ENCODE measurements around the gene NCAM2. TPM values are rescaled to one million over a fixed set of nuclear protein-coding genes. Genes with fewer than 3 reads are reported as not detected.
A peak's percentile ranks its signal among the peaks of the same experiment; 100 is the strongest.

NCAM2 gene
- total RNA-seq, 1 donor from 2014 or later, result not detected

DNA sequence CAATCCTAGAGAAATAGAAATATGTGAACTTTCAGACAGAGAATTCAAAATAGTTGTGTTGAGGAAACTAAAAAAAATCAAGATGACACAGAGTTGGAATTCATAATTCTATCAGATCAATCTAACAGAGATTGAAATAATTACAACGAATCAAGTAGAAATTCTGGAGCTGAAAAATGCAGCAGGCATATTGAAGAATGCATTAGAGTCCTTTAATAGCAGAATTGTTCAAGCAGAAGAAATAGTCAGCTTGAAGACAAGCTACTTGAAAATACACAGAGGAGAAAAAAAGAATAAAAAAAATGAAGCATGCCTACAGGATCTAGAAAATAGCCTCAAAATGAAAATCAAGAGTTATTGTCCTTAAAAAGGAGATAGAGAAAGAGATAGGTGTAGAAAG lies 347.1 kb downstream of the NCAM2 start:
- no peak overlapping the region for H3K4me3 ChIP-seq (ENCODE audit: low read depth, low read length)
- DNase-seq (ENCODE audit: low read depth), result no peak
- TF ChIP-seq, protein P1, sequence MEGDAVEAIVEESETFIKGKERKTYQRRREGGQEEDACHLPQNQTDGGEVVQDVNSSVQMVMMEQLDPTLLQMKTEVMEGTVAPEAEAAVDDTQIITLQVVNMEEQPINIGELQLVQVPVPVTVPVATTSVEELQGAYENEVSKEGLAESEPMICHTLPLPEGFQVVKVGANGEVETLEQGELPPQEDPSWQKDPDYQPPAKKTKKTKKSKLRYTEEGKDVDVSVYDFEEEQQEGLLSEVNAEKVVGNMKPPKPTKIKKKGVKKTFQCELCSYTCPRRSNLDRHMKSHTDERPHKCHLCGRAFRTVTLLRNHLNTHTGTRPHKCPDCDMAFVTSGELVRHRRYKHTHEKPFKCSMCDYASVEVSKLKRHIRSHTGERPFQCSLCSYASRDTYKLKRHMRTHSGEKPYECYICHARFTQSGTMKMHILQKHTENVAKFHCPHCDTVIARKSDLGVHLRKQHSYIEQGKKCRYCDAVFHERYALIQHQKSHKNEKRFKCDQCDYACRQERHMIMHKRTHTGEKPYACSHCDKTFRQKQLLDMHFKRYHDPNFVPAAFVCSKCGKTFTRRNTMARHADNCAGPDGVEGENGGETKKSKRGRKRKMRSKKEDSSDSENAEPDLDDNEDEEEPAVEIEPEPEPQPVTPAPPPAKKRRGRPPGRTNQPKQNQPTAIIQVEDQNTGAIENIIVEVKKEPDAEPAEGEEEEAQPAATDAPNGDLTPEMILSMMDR (conservative IDR thresholded peaks at IDR 0.05; ENCODE audit: low read depth, low read length), result no peak

GRCh38 chr21:21345872-21346271 lies 347.7 kb downstream of the NCAM2 start:
- no peak for DNase-seq (ENCODE audit: low read depth)
- TF ChIP-seq, protein P1 (conservative IDR thresholded peaks at IDR 0.05; ENCODE audit: low read depth, low read length), result no peak
- no peak overlapping the region for H3K4me3 ChIP-seq (ENCODE audit: low read depth, low read length)

DNA sequence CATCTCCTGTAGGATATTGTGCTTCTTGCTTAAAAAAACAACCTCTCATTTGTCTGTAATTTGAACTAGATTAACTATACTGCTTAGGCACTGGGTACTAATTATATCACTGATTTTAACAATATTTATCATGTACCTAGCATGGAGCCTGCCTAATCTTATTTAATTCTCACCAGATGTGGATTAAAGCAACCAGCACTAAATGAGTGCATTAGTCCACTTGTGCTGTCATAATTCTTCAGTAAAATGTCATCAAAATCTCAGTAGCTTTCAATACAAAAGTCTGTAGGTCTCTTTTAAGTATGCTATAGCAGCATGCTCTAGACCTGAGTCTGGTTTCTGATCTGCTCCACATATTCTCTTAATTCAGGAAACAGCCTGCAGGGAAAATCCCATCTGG lies 368.1 kb downstream of the NCAM2 start:
- no peak for DNase-seq (ENCODE audit: low read depth)
- no peak overlapping the region for H3K4me3 ChIP-seq (ENCODE audit: low read depth, low read length)
- TF ChIP-seq, protein P1 (conservative IDR thresholded peaks at IDR 0.05; ENCODE audit: low read depth, low read length), result no peak

DNA sequence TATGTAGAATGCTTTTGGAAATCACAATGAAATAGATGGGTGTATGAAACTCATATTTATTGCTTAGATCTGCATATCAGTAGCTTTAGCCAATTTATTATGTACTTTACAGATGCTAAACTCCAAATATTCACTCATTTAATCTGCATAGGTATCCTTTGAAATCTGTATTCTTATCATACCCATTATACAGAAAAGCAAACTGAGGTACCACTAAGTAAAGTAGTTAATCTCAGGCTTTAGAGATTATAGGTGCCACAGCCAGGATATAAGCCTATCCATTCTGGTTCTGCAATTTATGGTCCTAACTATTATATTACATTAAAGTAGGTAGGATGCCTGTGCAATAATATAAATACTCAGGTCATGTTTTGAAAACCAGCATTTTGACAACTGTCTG lies 369.4 kb downstream of the NCAM2 start:
- no peak overlapping the region for H3K4me3 ChIP-seq (ENCODE audit: low read depth, low read length)
- DNase-seq (ENCODE audit: low read depth), result no peak
- TF ChIP-seq, protein P1 (conservative IDR thresholded peaks at IDR 0.05; ENCODE audit: low read depth, low read length), result no peak

- TF ChIP-seq, protein P1 (conservative IDR thresholded peaks at IDR 0.05; ENCODE audit: low read depth, low read length), result peak; percentile 13
- no peak for DNase-seq (ENCODE audit: low read depth)
- no peak overlapping the region for H3K4me3 ChIP-seq (ENCODE audit: low read depth, low read length)
Observed at GRCh38 chr21:21373969-21374368, 375.8 kb downstream of the NCAM2 start.

- no peak overlapping the region for H3K4me3 ChIP-seq (ENCODE audit: low read depth, low read length)
- TF ChIP-seq, protein P1 (conservative IDR thresholded peaks at IDR 0.05; ENCODE audit: low read depth, low read length), result no peak
- no peak for DNase-seq (ENCODE audit: low read depth)
Observed at GRCh38 chr21:21383126-21383525, 384.9 kb downstream of the NCAM2 start.

DNA sequence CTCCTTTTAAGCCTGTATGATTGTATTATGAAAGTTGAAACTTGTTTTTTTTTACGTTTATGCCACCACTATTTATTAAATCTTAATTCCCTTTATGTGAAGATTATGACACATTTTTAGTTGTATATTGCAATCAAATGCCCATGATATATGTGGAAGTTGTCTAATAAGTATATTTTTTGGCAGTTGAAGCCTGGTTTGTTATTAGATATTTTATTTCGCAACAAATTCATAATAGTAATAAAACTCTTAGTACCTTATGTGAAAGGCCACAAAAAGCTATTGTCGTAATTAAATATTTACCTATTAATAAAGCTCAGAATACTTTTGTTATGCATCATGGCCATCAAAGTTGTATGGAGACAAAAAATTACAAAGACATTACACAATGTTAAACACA lies 386.8 kb downstream of the NCAM2 start:
- H3K4me3 ChIP-seq (ENCODE audit: low read depth, low read length), result no peak overlapping the region
- no peak for DNase-seq (ENCODE audit: low read depth)
- TF ChIP-seq, protein P1 (conservative IDR thresholded peaks at IDR 0.05; ENCODE audit: low read depth, low read length), result no peak
